ENCODE data around the gene ERN1.

DNA sequence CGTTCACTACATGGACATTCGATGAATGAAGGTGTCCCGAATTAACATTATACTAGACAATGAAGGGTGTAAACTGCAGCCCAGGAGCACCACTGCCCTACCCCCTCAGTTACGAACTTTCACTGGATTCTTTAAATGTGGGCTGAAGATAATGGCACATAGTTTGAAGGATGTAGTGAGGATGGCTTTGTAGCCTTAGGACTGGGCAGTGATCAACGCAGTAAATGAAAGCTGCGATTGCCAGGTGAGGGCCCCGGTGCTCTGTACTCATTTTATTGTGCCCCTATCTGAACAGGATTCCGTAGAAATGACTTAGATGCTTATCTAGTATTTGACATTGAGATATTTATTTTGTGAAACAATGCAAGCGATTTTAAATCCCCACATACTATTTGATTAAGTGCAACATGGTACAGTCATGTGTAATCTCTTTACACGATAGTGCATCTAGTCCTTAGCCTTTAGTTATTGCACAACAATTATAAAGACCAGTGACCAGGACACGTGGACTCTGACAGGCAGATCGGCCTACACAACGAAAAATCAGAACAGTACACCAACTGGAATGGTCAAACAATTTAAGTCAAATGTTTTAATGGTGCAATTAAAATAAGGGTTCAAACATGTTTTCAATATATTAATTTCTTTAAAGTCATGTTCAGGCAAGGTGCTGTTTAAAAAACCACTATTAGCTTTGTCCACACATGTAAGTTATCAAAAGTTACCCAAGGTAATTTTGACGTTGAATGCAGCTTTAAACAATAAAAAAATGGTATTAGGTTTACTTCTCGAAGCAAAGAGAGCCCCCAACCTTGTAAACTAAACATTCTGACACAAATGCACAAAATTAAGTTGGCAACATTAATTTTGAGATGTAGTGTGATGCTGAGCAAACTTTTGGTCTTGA is 17.4 kb upstream of the ERN1 start:
- TF ChIP-seq POLR2AphosphoS5 (IDR thresholded peaks at IDR 0.05; ENCODE audit: borderline replicate concordance, low read depth, low read length) (peak; percentile 47; the same call in 1 of the 2 replicates), EZH2 (IDR thresholded peaks at IDR 0.05) (no peak)
